PC-9 (cell line): ENCODE data around the gene C5orf15.

Experiments used
- CTCF ChIP-seq: fragments of 200-600 bp; sonication (generic); conservative IDR thresholded peaks from 2 replicates; pipeline ENCODE4 v1.6.1; 2017; ENCODE audit warnings: mixed run types, antibody characterized with exemption, mild to moderate bottlenecking, moderate library complexity
- EZH2 ChIP-seq: fragments of 200-600 bp; sonication (generic); IDR thresholded peaks from 2 replicates; pipeline ENCODE4 v1.8.0; 2017; ENCODE audit warnings: antibody characterized with exemption, low read depth

- no peak for TF ChIP-seq EZH2
- TF ChIP-seq CTCF: no peak
Measured at GRCh38 chr5:134003817-134004625, 35.6 kb upstream of the C5orf15 start.
